ENCODE measurements around the gene PRTN3. TPM values are rescaled to one million over a fixed set of nuclear protein-coding genes. Genes with fewer than 3 reads are reported as not detected.
"Not testable (repeated sequence)": the region's sequence is repeated elsewhere in the genome, so short reads cannot be mapped to it uniquely, and the experiment has no call there.

Gene PRTN3
- total and polyA plus RNA-seq, 4 donors = 0.58 to 23.3 (median 9.7) TPM

GRCh38 chr19:848386-848921 lies 7.7 kb downstream of the PRTN3 start:
- Histone ChIP-seq H3K27me3 (ENCODE audit: control insufficient read depth in 3 of 3, insufficient read depth in 3 of 3, low read length in 2 of 3) (peaks cover 0 to 13% (median 6%) of the 10 kb centered on the region in 3 donors), H3K9ac (ENCODE audit: insufficient read depth in 1 of 2, low read length in 2 of 2) (no peak overlapping the region), H3K36me3 (ENCODE audit: control insufficient read depth in 4 of 4, insufficient read depth in 4 of 4, low read length in 4 of 4) (no peaks in the 10 kb centered on the region), H3K4me3 (no peak overlapping the region), H3K4me1 (ENCODE audit: control insufficient read depth in 5 of 5, insufficient read depth in 5 of 5, low read length in 5 of 5) (peaks cover 0 to 17% (median 0%) of the 10 kb centered on the region in 5 donors), H3K9me3 (ENCODE audit: control insufficient read depth in 4 of 4, insufficient read depth in 3 of 4, low read length in 3 of 4) (no peaks in the 10 kb centered on the region), H3K27ac (ENCODE audit: low read depth in 1 of 2, low read length in 1 of 2) (no peak overlapping the region)
- DNase-seq = no peak
- ATAC-seq (ENCODE audit: insufficient read depth, low FRiP score) = no peak
- 23 to 40% methylated on average over 11 to 12 of the region's 12 CpGs for WGBS, 2 donors
- no peak for TF ChIP-seq CTCF (IDR thresholded peaks at IDR 0.05; ENCODE audit: control extremely low read depth, extremely low read depth)

- 68 to 83% methylated on average over 8 of the region's 8 CpGs for WGBS, 2 donors
- H3K4me3 ChIP-seq; ATAC-seq (ENCODE audit: insufficient read depth, low FRiP score); H3K9me3 ChIP-seq (ENCODE audit: control insufficient read depth in 4 of 4, insufficient read depth in 3 of 4, low read length in 3 of 4); DNase-seq; H3K9ac ChIP-seq (ENCODE audit: insufficient read depth in 1 of 2, low read length in 2 of 2); H3K27ac ChIP-seq (ENCODE audit: low read depth in 1 of 2, low read length in 1 of 2); H3K36me3 ChIP-seq (ENCODE audit: control insufficient read depth in 4 of 4, insufficient read depth in 4 of 4, low read length in 4 of 4): not testable (repeated sequence)
- Histone ChIP-seq H3K27me3 (ENCODE audit: control insufficient read depth in 3 of 3, insufficient read depth in 3 of 3, low read length in 2 of 3) (peaks cover 0 to 12% (median 3%) of the 10 kb centered on the region in 3 donors), H3K4me1 (ENCODE audit: control insufficient read depth in 5 of 5, insufficient read depth in 5 of 5, low read length in 5 of 5) (peaks cover 0 to 12% (median 0%) of the 10 kb centered on the region in 5 donors)
Measured at GRCh38 chr19:849195-849594, 8.4 kb downstream of the PRTN3 start.

GRCh38 chr19:850221-850978 lies 9.6 kb downstream of the PRTN3 start:
- H3K27me3 ChIP-seq (ENCODE audit: control insufficient read depth in 3 of 3, insufficient read depth in 3 of 3, low read length in 2 of 3) = peaks cover 0 to 10% (median 0%) of the 10 kb centered on the region in 3 donors
- H3K4me1 ChIP-seq (ENCODE audit: control insufficient read depth in 5 of 5, insufficient read depth in 5 of 5, low read length in 5 of 5) = peaks cover 0 to 10% (median 0%) of the 10 kb centered on the region in 5 donors
- H3K9ac ChIP-seq (ENCODE audit: insufficient read depth in 1 of 2, low read length in 2 of 2) = peak overlapping the region in 1 of 2 donors; percentile 19
- H3K4me3 ChIP-seq = no peak overlapping the region
- DNase-seq = peak; percentile 98 to 99 (median 99)
- no peak for TF ChIP-seq CTCF (IDR thresholded peaks at IDR 0.05; ENCODE audit: control extremely low read depth, extremely low read depth)
- WGBS, 2 donors = 17 to 18% methylated on average over 27 to 28 of the region's 28 CpGs
- no peaks in the 10 kb centered on the region for H3K36me3 ChIP-seq (ENCODE audit: control insufficient read depth in 4 of 4, insufficient read depth in 4 of 4, low read length in 4 of 4)
- no peaks in the 10 kb centered on the region for H3K9me3 ChIP-seq (ENCODE audit: control insufficient read depth in 4 of 4, insufficient read depth in 3 of 4, low read length in 3 of 4)
- ATAC-seq (ENCODE audit: insufficient read depth, low FRiP score) = peak; percentile 76
- peak overlapping the region in 1 of 2 donors; percentile 54 for H3K27ac ChIP-seq (ENCODE audit: low read depth in 1 of 2, low read length in 1 of 2)

- Histone ChIP-seq H3K4me3 (no peak overlapping the region), H3K36me3 (ENCODE audit: control insufficient read depth in 4 of 4, insufficient read depth in 4 of 4, low read length in 4 of 4) (no peaks in the 10 kb centered on the region), H3K4me1 (ENCODE audit: control insufficient read depth in 5 of 5, insufficient read depth in 5 of 5, low read length in 5 of 5) (peaks cover 0 to 10% (median 0%) of the 10 kb centered on the region in 5 donors), H3K9me3 (ENCODE audit: control insufficient read depth in 4 of 4, insufficient read depth in 3 of 4, low read length in 3 of 4) (no peaks in the 10 kb centered on the region), H3K9ac (ENCODE audit: insufficient read depth in 1 of 2, low read length in 2 of 2) (peak overlapping the region in 1 of 2 donors; percentile 19), H3K27me3 (ENCODE audit: control insufficient read depth in 3 of 3, insufficient read depth in 3 of 3, low read length in 2 of 3) (peaks cover 0 to 9% (median 0%) of the 10 kb centered on the region in 3 donors), H3K27ac (ENCODE audit: low read depth in 1 of 2, low read length in 1 of 2) (peak overlapping the region in 1 of 2 donors; percentile 54)
- ATAC-seq (ENCODE audit: insufficient read depth, low FRiP score) = no peak
- DNase-seq = no peak
- 24 to 35% methylated on average over 13 of the region's 13 CpGs for WGBS, 2 donors
- no peak for TF ChIP-seq CTCF (IDR thresholded peaks at IDR 0.05; ENCODE audit: control extremely low read depth, extremely low read depth)
Measured at GRCh38 chr19:850979-851335, 10.2 kb downstream of the PRTN3 start.

Data from lung (tissue), 12 donors.